Measurements from ENCODE around the gene HPCAL1.

Gene HPCAL1

GRCh38 chr2:10333966-10334365 lies 31.3 kb downstream of the HPCAL1 start:
- H4K5ac ChIP-seq (ENCODE audit: low read length) = no peak overlapping the region
- H3K9ac ChIP-seq (ENCODE audit: low read length) = no peak overlapping the region
- no peak overlapping the region for H3K18ac ChIP-seq (ENCODE audit: low read length)
- no peak overlapping the region for H3K4ac ChIP-seq (ENCODE audit: low read depth, low read length)
- H3K56ac ChIP-seq (ENCODE audit: low read length) = no peak overlapping the region
- H2BK120ac ChIP-seq (ENCODE audit: low read depth, low read length) = no peak overlapping the region
- H3K79me2 ChIP-seq (ENCODE audit: control insufficient read depth, insufficient read depth, low read length) = no peaks in the 10 kb centered on the region
- H2BK15ac ChIP-seq (replicated peaks; ENCODE audit: low read depth) = no peak overlapping the region
- no CpG with 5 or more reads among the region's 7 CpGs for WGBS (ENCODE audit: extremely low coverage, insufficient coverage, low lambda C conversion rate)
- H3K4me3 ChIP-seq (ENCODE audit: low read length) = no peak overlapping the region
- no peak overlapping the region for H3K23ac ChIP-seq (ENCODE audit: low read length)
- no peak overlapping the region for H3K4me2 ChIP-seq (ENCODE audit: low read length)
- H3K4me1 ChIP-seq (ENCODE audit: control insufficient read depth, low read depth, low read length) = peaks cover 11% of the 10 kb centered on the region
- no peaks in the 10 kb centered on the region for H3K27me3 ChIP-seq (ENCODE audit: insufficient read depth, low read length, poor library complexity)
- no peak overlapping the region for H2BK5ac ChIP-seq (ENCODE audit: low read length)
- no peaks in the 10 kb centered on the region for H3K79me1 ChIP-seq (ENCODE audit: low read length)
- H2AK5ac ChIP-seq (ENCODE audit: low read length) = no peak overlapping the region
- no peak overlapping the region for H3K27ac ChIP-seq (ENCODE audit: low read depth, low read length)
- DNase-seq = no peak
- no peak overlapping the region for H4K8ac ChIP-seq (ENCODE audit: low read depth, low read length)
- no peaks in the 10 kb centered on the region for H3K36me3 ChIP-seq (ENCODE audit: control insufficient read depth, insufficient read depth, low read length)

DNA sequence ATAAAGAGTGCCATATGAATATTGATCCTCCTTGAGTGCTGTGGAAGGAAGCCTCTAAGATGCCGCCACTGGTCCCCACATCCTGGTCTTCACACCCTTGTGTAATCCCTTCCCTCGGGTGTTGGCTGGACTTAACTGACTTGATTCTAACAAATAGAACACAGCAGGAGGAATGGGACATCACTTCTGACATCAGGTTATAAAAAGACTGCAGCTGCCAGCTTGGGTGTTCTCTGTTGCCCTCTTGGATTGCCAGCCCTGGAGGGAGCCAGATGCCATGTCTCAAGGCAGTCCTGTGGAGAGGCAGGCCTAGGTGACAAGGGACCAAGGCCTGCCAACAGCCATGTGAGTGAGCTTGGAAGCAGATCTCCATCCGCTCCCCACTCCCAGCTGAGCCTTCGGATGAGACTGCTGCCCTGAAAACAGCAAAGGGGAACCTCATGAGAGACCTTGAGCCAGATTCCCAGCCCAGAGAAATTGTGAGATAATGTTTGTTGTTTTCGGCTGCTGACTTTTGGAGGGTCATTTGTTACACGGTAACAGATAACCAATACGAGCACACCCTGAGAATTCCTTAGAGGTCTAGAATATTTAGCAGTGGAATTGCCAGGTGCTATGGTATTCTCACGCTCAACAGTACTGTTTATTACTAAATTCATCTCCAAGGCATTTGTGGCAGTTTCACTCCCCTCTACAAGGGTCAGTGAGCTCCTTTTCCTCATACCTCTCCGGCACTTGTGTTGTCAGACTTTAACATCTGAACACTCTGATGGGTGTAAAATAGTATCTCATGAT lies 32.5 kb downstream of the HPCAL1 start:
- H2BK15ac ChIP-seq (replicated peaks; ENCODE audit: low read depth) = no peak overlapping the region
- no peak overlapping the region for H3K4ac ChIP-seq (ENCODE audit: low read depth, low read length)
- H4K8ac ChIP-seq (ENCODE audit: low read depth, low read length) = no peak overlapping the region
- no peaks in the 10 kb centered on the region for H3K79me2 ChIP-seq (ENCODE audit: control insufficient read depth, insufficient read depth, low read length)
- H3K4me1 ChIP-seq (ENCODE audit: control insufficient read depth, low read depth, low read length) = peaks cover 11% of the 10 kb centered on the region
- no peaks in the 10 kb centered on the region for H3K79me1 ChIP-seq (ENCODE audit: low read length)
- H3K56ac ChIP-seq (ENCODE audit: low read length) = no peak overlapping the region
- H3K9ac ChIP-seq (ENCODE audit: low read length) = no peak overlapping the region
- no CpG with 5 or more reads among the region's 9 CpGs for WGBS (ENCODE audit: extremely low coverage, insufficient coverage, low lambda C conversion rate)
- no peaks in the 10 kb centered on the region for H3K36me3 ChIP-seq (ENCODE audit: control insufficient read depth, insufficient read depth, low read length)
- H2BK120ac ChIP-seq (ENCODE audit: low read depth, low read length) = no peak overlapping the region
- H2BK5ac ChIP-seq (ENCODE audit: low read length) = no peak overlapping the region
- H3K18ac ChIP-seq (ENCODE audit: low read length) = no peak overlapping the region
- no peak overlapping the region for H3K27ac ChIP-seq (ENCODE audit: low read depth, low read length)
- H4K5ac ChIP-seq (ENCODE audit: low read length) = no peak overlapping the region
- no peak overlapping the region for H3K4me3 ChIP-seq (ENCODE audit: low read length)
- H3K27me3 ChIP-seq (ENCODE audit: insufficient read depth, low read length, poor library complexity) = no peaks in the 10 kb centered on the region
- no peak overlapping the region for H2AK5ac ChIP-seq (ENCODE audit: low read length)
- H3K23ac ChIP-seq (ENCODE audit: low read length) = no peak overlapping the region
- no peak for DNase-seq
- no peak overlapping the region for H3K4me2 ChIP-seq (ENCODE audit: low read length)

DNA sequence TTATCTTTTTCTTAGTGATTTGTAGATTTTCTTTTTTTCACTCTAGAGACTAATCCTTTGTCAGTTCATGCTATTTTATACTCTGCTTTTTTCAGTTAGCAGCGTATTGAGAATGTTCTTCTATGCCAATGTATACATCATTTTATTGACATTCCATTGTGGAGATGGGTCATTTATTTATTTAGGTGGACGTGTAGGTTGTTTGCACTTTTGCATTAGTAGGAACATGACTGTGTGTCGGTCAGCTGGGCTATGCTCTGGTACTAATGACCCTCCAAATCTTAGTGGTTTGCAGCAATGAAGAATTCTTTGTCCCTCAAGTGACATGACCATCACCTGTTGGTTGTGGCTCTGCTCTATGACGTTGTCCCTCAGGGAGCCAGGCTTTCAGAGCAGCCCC lies 33.6 kb downstream of the HPCAL1 start:
- Histone ChIP-seq H3K79me1 (ENCODE audit: low read length) (no peaks in the 10 kb centered on the region), H3K27ac (ENCODE audit: low read depth, low read length) (no peak overlapping the region), H3K56ac (ENCODE audit: low read length) (no peak overlapping the region), H2BK120ac (ENCODE audit: low read depth, low read length) (no peak overlapping the region), H3K4me2 (ENCODE audit: low read length) (no peak overlapping the region), H4K8ac (ENCODE audit: low read depth, low read length) (no peak overlapping the region), H3K23ac (ENCODE audit: low read length) (no peak overlapping the region), H2AK5ac (ENCODE audit: low read length) (no peak overlapping the region), H3K4ac (ENCODE audit: low read depth, low read length) (no peak overlapping the region), H3K18ac (ENCODE audit: low read length) (no peak overlapping the region), H2BK15ac (replicated peaks; ENCODE audit: low read depth) (no peak overlapping the region), H3K79me2 (ENCODE audit: control insufficient read depth, insufficient read depth, low read length) (no peaks in the 10 kb centered on the region), H2BK5ac (ENCODE audit: low read length) (no peak overlapping the region), H4K5ac (ENCODE audit: low read length) (no peak overlapping the region), H3K9ac (ENCODE audit: low read length) (no peak overlapping the region), H3K4me1 (ENCODE audit: control insufficient read depth, low read depth, low read length) (peaks cover 8% of the 10 kb centered on the region), H3K36me3 (ENCODE audit: control insufficient read depth, insufficient read depth, low read length) (no peaks in the 10 kb centered on the region), H3K4me3 (ENCODE audit: low read length) (no peak overlapping the region), H3K27me3 (ENCODE audit: insufficient read depth, low read length, poor library complexity) (no peaks in the 10 kb centered on the region)
- WGBS (ENCODE audit: extremely low coverage, insufficient coverage, low lambda C conversion rate) = no CpG with 5 or more reads among the region's 4 CpGs
- DNase-seq = no peak

- Histone ChIP-seq H3K56ac (ENCODE audit: low read length) (no peak overlapping the region), H3K4me3 (ENCODE audit: low read length) (no peak overlapping the region), H3K4ac (ENCODE audit: low read depth, low read length) (no peak overlapping the region), H4K8ac (ENCODE audit: low read depth, low read length) (no peak overlapping the region), H3K27me3 (ENCODE audit: insufficient read depth, low read length, poor library complexity) (no peaks in the 10 kb centered on the region), H3K23ac (ENCODE audit: low read length) (no peak overlapping the region), H3K36me3 (ENCODE audit: control insufficient read depth, insufficient read depth, low read length) (no peaks in the 10 kb centered on the region), H2AK5ac (ENCODE audit: low read length) (no peak overlapping the region), H4K5ac (ENCODE audit: low read length) (no peak overlapping the region), H3K4me2 (ENCODE audit: low read length) (no peak overlapping the region), H3K79me2 (ENCODE audit: control insufficient read depth, insufficient read depth, low read length) (no peaks in the 10 kb centered on the region), H3K18ac (ENCODE audit: low read length) (no peak overlapping the region), H3K79me1 (ENCODE audit: low read length) (no peaks in the 10 kb centered on the region), H2BK5ac (ENCODE audit: low read length) (no peak overlapping the region), H2BK15ac (replicated peaks; ENCODE audit: low read depth) (no peak overlapping the region), H3K4me1 (ENCODE audit: control insufficient read depth, low read depth, low read length) (peaks cover under 1% of the 10 kb centered on the region), H3K27ac (ENCODE audit: low read depth, low read length) (no peak overlapping the region), H2BK120ac (ENCODE audit: low read depth, low read length) (no peak overlapping the region), H3K9ac (ENCODE audit: low read length) (no peak overlapping the region)
- WGBS (ENCODE audit: extremely low coverage, insufficient coverage, low lambda C conversion rate) = no CpG with 5 or more reads among the region's 16 CpGs
- DNase-seq = no peak
These were observed 35.0 kb downstream of the HPCAL1 start for GRCh38 chr2:10337449-10338269.

DNA sequence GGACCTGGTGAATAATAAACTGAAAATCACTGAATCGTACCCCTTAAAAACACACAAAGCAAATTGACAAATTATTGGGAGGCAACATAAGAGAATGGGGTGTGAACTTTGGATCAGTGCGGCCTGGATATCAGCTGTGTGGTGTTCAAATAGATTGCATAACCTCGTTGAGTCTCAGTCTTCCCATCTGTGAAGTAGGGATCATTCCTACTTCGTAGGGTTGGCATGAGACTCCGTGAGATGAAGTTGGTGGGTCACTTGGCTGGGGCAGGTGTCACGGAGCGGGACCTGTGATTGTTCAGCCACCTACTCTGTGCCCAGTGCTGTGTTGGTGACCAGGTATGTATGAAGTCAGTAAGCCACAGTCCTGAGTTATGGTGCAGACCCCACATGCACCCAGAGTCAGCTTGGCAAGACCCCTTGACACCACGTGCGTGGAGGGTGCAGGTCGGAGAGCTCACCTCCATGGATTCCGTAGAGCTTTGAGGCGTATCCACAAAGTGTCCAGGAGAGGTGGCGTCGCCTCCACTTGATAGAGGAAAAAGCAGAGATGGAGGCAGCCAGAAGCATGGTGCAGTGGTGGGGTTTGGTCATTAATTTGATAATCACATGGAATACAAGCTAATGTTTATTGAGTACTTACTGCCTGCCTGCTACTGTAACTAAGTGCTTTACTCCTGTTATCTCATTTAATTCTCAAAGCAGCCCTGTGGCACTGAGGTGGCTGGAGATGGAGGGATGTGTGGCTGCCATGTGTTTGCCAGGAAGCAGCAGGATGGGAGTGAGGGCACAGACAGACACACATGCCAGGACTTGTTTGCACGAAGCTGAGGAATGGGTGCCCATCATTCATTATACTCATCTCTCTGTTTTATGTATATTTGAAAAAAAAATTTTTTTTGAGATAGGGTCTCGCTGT lies 35.8 kb downstream of the HPCAL1 start:
- no peaks in the 10 kb centered on the region for H3K27me3 ChIP-seq (ENCODE audit: insufficient read depth, low read length, poor library complexity)
- H3K79me2 ChIP-seq (ENCODE audit: control insufficient read depth, insufficient read depth, low read length) = no peaks in the 10 kb centered on the region
- no peak overlapping the region for H3K18ac ChIP-seq (ENCODE audit: low read length)
- no peak overlapping the region for H2BK5ac ChIP-seq (ENCODE audit: low read length)
- H3K4me3 ChIP-seq (ENCODE audit: low read length) = no peak overlapping the region
- H3K4me1 ChIP-seq (ENCODE audit: control insufficient read depth, low read depth, low read length) = no peaks in the 10 kb centered on the region
- DNase-seq = no peak
- H3K9ac ChIP-seq (ENCODE audit: low read length) = no peak overlapping the region
- H2BK120ac ChIP-seq (ENCODE audit: low read depth, low read length) = no peak overlapping the region
- no peak overlapping the region for H4K8ac ChIP-seq (ENCODE audit: low read depth, low read length)
- no peak overlapping the region for H3K4me2 ChIP-seq (ENCODE audit: low read length)
- no CpG with 5 or more reads among the region's 16 CpGs for WGBS (ENCODE audit: extremely low coverage, insufficient coverage, low lambda C conversion rate)
- no peak overlapping the region for H2AK5ac ChIP-seq (ENCODE audit: low read length)
- no peak overlapping the region for H3K27ac ChIP-seq (ENCODE audit: low read depth, low read length)
- no peak overlapping the region for H3K23ac ChIP-seq (ENCODE audit: low read length)
- no peak overlapping the region for H4K5ac ChIP-seq (ENCODE audit: low read length)
- H3K36me3 ChIP-seq (ENCODE audit: control insufficient read depth, insufficient read depth, low read length) = no peaks in the 10 kb centered on the region
- no peaks in the 10 kb centered on the region for H3K79me1 ChIP-seq (ENCODE audit: low read length)
- H3K56ac ChIP-seq (ENCODE audit: low read length) = no peak overlapping the region
- H3K4ac ChIP-seq (ENCODE audit: low read depth, low read length) = no peak overlapping the region
- no peak overlapping the region for H2BK15ac ChIP-seq (replicated peaks; ENCODE audit: low read depth)
